Measurements from ENCODE around the gene BEND6. TPM values are rescaled to one million over a fixed set of nuclear protein-coding genes. Genes with fewer than 3 reads are reported as not detected.

The BEND6 gene
- total and polyA plus RNA-seq, 2 of the 13 experiments (the other 11 are each of a cell fraction or from before 2014, with no cell fraction given): 0.20 to 0.21 TPM

DNA sequence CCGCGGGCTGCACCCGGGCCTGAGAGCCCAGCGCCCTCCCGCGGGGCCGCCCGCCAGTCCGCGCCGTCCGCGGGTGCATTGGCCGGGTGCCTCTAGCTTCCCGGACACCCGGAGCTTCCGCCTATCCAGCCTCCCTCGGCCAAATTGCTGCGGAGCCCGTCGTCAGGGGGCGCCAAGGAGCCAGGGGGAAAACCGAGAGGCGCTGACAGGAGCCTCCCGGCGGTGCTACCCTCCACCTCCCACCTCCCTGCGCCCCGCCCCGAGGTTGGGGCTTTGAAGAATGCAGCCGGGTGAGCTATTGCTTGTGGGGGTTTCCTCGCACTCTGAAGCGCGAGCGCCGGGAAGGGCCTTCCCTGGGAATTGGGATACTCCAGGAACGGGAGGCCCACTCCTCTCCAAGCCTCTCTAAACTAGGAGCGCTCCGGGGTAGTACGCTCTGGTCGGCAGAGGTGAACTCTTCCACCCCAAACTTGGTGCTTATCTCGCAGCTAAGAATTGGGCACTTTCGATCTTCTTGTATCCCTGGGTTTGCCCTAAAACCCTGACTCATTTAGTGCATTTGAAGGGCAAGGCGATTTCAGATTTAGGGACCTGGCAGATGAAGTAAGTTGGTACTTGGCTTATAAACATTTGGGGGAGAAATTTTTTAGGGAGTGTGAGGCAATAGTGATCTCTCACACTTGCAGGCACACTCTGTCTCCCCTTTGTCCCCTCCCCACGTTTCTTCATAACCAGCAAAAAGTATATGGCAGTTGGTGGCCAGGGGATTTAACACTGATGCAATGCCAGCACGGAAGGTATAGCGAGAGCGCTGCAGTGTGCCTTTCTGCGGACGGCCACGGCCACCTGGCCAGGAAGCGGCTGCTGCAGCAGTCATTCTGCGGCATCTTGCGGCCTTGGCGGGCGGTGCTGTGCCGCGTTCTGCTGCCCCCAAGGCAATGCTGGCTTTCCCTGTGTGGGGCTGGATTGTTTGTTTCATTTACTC, 556 bp downstream of the BEND6 start (continued):
- TF ChIP-seq, protein P1, sequence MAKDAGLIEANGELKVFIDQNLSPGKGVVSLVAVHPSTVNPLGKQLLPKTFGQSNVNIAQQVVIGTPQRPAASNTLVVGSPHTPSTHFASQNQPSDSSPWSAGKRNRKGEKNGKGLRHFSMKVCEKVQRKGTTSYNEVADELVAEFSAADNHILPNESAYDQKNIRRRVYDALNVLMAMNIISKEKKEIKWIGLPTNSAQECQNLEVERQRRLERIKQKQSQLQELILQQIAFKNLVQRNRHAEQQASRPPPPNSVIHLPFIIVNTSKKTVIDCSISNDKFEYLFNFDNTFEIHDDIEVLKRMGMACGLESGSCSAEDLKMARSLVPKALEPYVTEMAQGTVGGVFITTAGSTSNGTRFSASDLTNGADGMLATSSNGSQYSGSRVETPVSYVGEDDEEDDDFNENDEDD (CRISPR knock-in tag; IDR thresholded peaks at IDR 0.05; ENCODE audit: borderline replicate concordance): peak; percentile 54; the same call in 1 of the 2 replicates
- TF ChIP-seq FOXM1 (CRISPR knock-in tag; IDR thresholded peaks at IDR 0.05) (no peak), RARG (CRISPR knock-in tag; IDR thresholded peaks at IDR 0.05; ENCODE audit: low read depth) (no peak), POLR2G (IDR thresholded peaks at IDR 0.05; ENCODE audit: low read depth, low read length) (peak; percentile 14), HOXA9 (CRISPR knock-in tag; IDR thresholded peaks at IDR 0.05; ENCODE audit: borderline replicate concordance) (no peak), HOXD1 (CRISPR knock-in tag; IDR thresholded peaks at IDR 0.05) (no peak), ZNF780A (CRISPR knock-in tag; IDR thresholded peaks at IDR 0.05) (no peak), ZNF253 (CRISPR knock-in tag; IDR thresholded peaks at IDR 0.05; ENCODE audit: borderline replicate concordance) (no peak), SRSF9 (IDR thresholded peaks at IDR 0.05; ENCODE audit: borderline replicate concordance, insufficient read depth, low read depth, low read length, poor library complexity, severe bottlenecking) (no peak), ZNF292 (CRISPR knock-in tag; IDR thresholded peaks at IDR 0.05; ENCODE audit: borderline replicate concordance, low read depth) (peak; percentile 19; the same call in 1 of the 2 replicates), CHD4 (IDR thresholded peaks at IDR 0.05; ENCODE audit: borderline replicate concordance, low read length) (no peak), ZNF678 (CRISPR knock-in tag; IDR thresholded peaks at IDR 0.05) (no peak), RAD51 (IDR thresholded peaks at IDR 0.05; ENCODE audit: borderline replicate concordance) (no peak), GATAD1 (CRISPR knock-in tag; IDR thresholded peaks at IDR 0.05) (peak; percentile 44; the same call in 1 of the 2 replicates)
- TF ChIP-seq, protein P2, sequence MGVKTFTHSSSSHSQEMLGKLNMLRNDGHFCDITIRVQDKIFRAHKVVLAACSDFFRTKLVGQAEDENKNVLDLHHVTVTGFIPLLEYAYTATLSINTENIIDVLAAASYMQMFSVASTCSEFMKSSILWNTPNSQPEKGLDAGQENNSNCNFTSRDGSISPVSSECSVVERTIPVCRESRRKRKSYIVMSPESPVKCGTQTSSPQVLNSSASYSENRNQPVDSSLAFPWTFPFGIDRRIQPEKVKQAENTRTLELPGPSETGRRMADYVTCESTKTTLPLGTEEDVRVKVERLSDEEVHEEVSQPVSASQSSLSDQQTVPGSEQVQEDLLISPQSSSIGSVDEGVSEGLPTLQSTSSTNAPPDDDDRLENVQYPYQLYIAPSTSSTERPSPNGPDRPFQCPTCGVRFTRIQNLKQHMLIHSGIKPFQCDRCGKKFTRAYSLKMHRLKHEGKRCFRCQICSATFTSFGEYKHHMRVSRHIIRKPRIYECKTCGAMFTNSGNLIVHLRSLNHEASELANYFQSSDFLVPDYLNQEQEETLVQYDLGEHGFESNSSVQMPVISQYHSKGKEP (CRISPR knock-in tag; IDR thresholded peaks at IDR 0.05): no peak
- TF ChIP-seq, protein P3, sequence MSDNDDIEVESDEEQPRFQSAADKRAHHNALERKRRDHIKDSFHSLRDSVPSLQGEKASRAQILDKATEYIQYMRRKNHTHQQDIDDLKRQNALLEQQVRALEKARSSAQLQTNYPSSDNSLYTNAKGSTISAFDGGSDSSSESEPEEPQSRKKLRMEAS (IDR thresholded peaks at IDR 0.05): 0 out of 2 replicates have a peak, but pooled peaks have one; percentile 19
- TF ChIP-seq, protein P4, sequence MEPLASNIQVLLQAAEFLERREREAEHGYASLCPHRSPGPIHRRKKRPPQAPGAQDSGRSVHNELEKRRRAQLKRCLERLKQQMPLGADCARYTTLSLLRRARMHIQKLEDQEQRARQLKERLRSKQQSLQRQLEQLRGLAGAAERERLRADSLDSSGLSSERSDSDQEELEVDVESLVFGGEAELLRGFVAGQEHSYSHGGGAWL (CRISPR knock-in tag; IDR thresholded peaks at IDR 0.05): peak; percentile 70; the same call in 1 of the 2 replicates
- TF ChIP-seq, protein P5, sequence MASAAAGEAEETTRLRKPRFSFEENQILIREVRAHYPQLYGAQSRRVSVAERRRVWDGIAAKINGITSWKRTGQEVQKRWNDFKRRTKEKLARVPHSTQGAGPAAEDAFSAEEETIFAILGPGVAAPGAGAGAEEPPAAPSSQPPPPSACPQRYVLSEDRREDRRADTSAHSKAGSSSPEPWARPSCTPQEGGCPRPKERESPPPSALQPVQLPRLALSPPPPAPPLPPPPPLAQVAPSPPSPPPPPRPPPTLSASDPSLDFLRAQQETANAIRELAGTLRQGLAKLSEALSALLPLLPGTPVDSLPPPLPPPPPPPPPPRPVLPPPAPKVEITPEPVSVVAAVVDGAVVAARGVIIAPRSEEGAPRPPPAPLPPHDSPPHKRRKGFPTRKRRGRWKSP (CRISPR knock-in tag; IDR thresholded peaks at IDR 0.05): peak; percentile 72; the same call in 1 of the 2 replicates
- TF ChIP-seq, protein P6, sequence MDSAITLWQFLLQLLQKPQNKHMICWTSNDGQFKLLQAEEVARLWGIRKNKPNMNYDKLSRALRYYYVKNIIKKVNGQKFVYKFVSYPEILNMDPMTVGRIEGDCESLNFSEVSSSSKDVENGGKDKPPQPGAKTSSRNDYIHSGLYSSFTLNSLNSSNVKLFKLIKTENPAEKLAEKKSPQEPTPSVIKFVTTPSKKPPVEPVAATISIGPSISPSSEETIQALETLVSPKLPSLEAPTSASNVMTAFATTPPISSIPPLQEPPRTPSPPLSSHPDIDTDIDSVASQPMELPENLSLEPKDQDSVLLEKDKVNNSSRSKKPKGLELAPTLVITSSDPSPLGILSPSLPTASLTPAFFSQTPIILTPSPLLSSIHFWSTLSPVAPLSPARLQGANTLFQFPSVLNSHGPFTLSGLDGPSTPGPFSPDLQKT (CRISPR knock-in tag; IDR thresholded peaks at IDR 0.05; ENCODE audit: borderline replicate concordance): no peak
